Lower leg skin (tissue), 4 donors: Measurements from ENCODE around the gene PLEKHO2. TPM values are rescaled to one million over a fixed set of nuclear protein-coding genes. Genes with fewer than 3 reads are reported as not detected.

ENCODE experiments used
- DNase-seq, 2 donors: peaks; one replicate each; pipeline ENCODE4 v3.0.0-alpha.2; 2019; ENCODE audit warnings: low spot score in 2 of 2
- H3K4me3 ChIP-seq: fragments of 200-600 bp; sonication (generic); 2 replicates; pipeline ENCODE4 v1.5.1; 2017; ENCODE audit warnings: mild to moderate bottlenecking, low read depth; ENCODE audit not compliant: poor library complexity, severe bottlenecking
- CTCF ChIP-seq, 3 donors: fragments of 450-650 bp; IDR thresholded peaks; one replicate each; pipeline ENCODE4 v1.5.1; 2016; ENCODE audit warnings: antibody characterized with exemption in 3 of 3, mild to moderate bottlenecking in 3 of 3, moderate library complexity in 2 of 3
- POLR2A ChIP-seq, 2 donors: fragments of 450-650 bp; IDR thresholded peaks; one replicate each; pipeline ENCODE4 v1.6.1; 2016 to 2017; ENCODE audit warnings: antibody characterized with exemption in 2 of 2, mild to moderate bottlenecking in 1 of 2, moderate library complexity in 1 of 2
- WGBS, 2 donors: methylation state at CpG; one replicate each; pipeline ENCODE4 v1.1.5; 2018; 5-methylcytosine and 5-hydroxymethylcytosine counted together
- intact Hi-C: fragments of 100-400 bp; cut with DNase I; formaldehyde crosslinking; loops from one replicate; pipeline ENCODE4 v1.15.0; 2023; ENCODE audit warnings: low total_unique reads
- total RNA-seq, 4 donors: library from RNA; depleted of rRNA; stranded (reverse); fragments of >200 nt; gene quantifications; one replicate each; pipeline ENCODE4 v1.1.0, GENCODE V29; 2016

PLEKHO2 gene
- total RNA-seq, 4 donors from 2014 or later, result 5.7 to 15.6 (median 7.3) TPM

- intact Hi-C loops, result no loop called here
- 71 to 72% methylated on average over 3 of the region's 3 CpGs for WGBS, 2 donors
- DNase-seq, result no peak
- TF ChIP-seq POLR2A (IDR thresholded peaks at IDR 0.05), result no peak
- H3K4me3 ChIP-seq, result no peak overlapping the region
These were observed 12.8 kb downstream of the PLEKHO2 start for GRCh38 chr15:64854526-64854925.

- no peak for DNase-seq
- TF ChIP-seq POLR2A (IDR thresholded peaks at IDR 0.05) (no peak), CTCF (IDR thresholded peaks at IDR 0.05) (no peak)
- 36 to 50% methylated on average over 7 of the region's 7 CpGs for WGBS, 2 donors
- no peak overlapping the region for H3K4me3 ChIP-seq
- intact Hi-C loops, result no loop called here
These were observed 13.7 kb downstream of the PLEKHO2 start for GRCh38 chr15:64855205-64855975.

GRCh38 chr15:64856429-64857145 lies 14.9 kb downstream of the PLEKHO2 start:
- DNase-seq, result no peak
- no peak overlapping the region for H3K4me3 ChIP-seq
- TF ChIP-seq POLR2A (IDR thresholded peaks at IDR 0.05) (no peak), CTCF (IDR thresholded peaks at IDR 0.05) (no peak)
- intact Hi-C loops, result no loop called here
- WGBS, 2 donors, result 45 to 52% methylated on average over 4 to 5 of the region's 5 CpGs

GRCh38 chr15:64857421-64857820 lies 15.7 kb downstream of the PLEKHO2 start:
- 53 to 67% methylated on average over 4 of the region's 4 CpGs for WGBS, 2 donors
- H3K4me3 ChIP-seq, result no peak overlapping the region
- TF ChIP-seq POLR2A (IDR thresholded peaks at IDR 0.05), result no peak
- TF ChIP-seq CTCF (IDR thresholded peaks at IDR 0.05), result no peak
- intact Hi-C loops, result no loop called here
- no peak for DNase-seq

GRCh38 chr15:64858021-64858575 lies 16.4 kb downstream of the PLEKHO2 start:
- intact Hi-C loops, result no loop called here
- 59 to 62% methylated on average over 6 of the region's 6 CpGs for WGBS, 2 donors
- no peak for TF ChIP-seq CTCF (IDR thresholded peaks at IDR 0.05)
- no peak for DNase-seq
- H3K4me3 ChIP-seq, result no peak overlapping the region

- 69 to 73% methylated on average over 2 of the region's 2 CpGs for WGBS, 2 donors
- H3K4me3 ChIP-seq, result no peak overlapping the region
- TF ChIP-seq POLR2A (IDR thresholded peaks at IDR 0.05) (no peak), CTCF (IDR thresholded peaks at IDR 0.05) (no peak)
- no peak for DNase-seq
- intact Hi-C loops, result no loop called here
These were observed 17.5 kb downstream of the PLEKHO2 start for GRCh38 chr15:64859226-64859625.
